ENCODE data around the gene SLC6A5.

Gene SLC6A5

GRCh38 chr11:20671856-20672546 lies 72.6 kb downstream of the SLC6A5 start:
- no peak for DNase-seq

DNA sequence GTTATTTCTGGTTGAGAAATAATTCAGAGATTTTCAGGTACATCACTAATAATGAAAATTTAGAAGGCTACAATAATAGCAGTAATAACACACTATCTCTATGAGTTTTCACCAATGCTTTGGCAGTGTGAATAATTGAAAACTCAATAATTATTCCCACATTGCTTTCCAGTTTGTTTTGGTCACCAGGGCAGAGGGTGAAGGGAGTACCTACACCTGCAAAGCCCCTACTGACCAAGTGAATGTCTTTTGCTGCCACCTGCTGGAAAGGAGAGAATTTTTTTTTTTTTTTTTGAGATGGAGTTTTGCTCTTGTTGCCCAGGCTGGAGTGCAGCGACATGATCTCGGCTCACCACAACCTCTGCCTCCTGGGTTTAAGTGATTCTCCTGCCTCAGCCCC lies 73.2 kb downstream of the SLC6A5 start:
- no peak for DNase-seq

DNA sequence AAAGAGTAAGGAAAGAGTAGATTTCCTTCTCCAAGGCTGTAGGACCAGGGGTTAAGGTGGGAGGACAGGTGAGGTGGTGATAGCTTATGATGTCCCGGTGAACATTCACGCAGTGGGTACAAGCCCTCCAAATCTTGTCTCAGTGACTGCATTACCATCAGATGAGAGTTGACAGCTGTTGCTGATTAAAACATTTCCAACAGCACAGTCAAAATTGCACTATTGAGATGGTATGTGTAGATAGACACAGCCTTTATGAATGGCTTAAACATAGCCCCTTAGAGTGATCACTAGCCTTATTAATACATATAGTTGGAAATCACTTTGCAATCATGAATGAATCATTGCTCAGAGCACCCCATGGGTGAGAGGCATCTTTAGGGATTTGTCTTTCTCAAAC lies 77.2 kb downstream of the SLC6A5 start:
- DNase-seq, result no peak

DNA sequence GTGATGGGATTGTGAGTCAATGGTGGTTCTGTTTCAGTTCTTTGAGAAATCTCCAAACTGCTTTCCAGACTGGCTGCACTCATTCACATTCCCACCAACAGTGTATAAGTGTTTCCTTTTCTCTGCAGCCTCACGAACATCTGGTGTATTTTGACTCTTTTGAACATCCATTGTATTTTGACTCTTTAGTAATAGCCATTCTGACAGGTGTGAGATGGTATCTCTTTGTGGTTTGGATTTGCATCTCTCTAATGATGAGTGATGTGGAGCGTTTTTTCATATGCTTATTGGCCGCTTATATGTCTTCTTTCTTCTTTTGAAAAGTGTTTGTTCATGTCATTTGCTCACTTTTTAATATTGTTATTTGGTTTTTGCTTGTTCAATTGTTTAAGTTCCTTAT lies 89.4 kb downstream of the SLC6A5 start:
- no peak for DNase-seq

DNA sequence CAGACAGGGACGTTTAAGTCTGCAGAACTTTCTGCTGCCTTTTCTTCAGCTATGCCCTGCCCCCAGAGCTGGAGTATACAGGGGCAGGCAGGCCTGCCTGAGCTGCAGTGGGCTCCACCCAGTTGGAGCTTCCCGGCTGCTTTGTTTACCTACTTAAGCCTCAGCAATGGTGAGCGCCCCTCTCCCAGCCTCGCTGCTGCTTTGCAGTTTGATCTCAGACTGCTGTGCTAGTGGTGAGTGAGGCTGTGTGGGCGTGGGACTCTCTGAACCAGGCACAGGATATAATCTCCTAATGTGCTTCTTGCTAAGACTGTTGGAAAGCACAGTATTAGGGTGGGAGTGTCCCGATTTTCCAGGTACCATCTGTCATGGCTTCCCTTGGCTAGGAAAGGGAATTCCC lies 108.5 kb downstream of the SLC6A5 start:
- no peak for DNase-seq

Data from activated naive CD4-positive, alpha-beta T cell treated with Interleukin-2 at 50 U/mL for 16 hours (primary cell).